Stomach (tissue), 4 donors: ENCODE measurements around the gene FSTL4.

Experiments
- POLR2A ChIP-seq, 4 donors: fragments of 450-650 bp; IDR thresholded peaks; one replicate each; pipeline ENCODE4 v1.6.1; 2016; ENCODE audit warnings: antibody characterized with exemption in 4 of 4, control low read depth in 2 of 4, mild to moderate bottlenecking in 1 of 4, moderate library complexity in 1 of 4
- POLR2AphosphoS5 ChIP-seq, 3 donors: sonication (generic); formaldehyde crosslinking; IDR thresholded peaks; one replicate each; pipeline ENCODE4 v1.6.1; 2016; ENCODE audit warnings: antibody characterized with exemption in 3 of 3
- TF ChIP-seq, protein P1 (sequence below), 7 experiments: fragments of 450-650 bp in 4 of 7; fragments of 200-600 bp in 3 of 7; sonication (generic) in 3 of 7; IDR thresholded peaks; one replicate each; pipeline ENCODE4 v1.5.1; 2016 to 2019; ENCODE audit warnings: antibody characterized with exemption in 7 of 7, control low read depth in 2 of 7, mild to moderate bottlenecking in 1 of 7

- TF ChIP-seq, protein P1, sequence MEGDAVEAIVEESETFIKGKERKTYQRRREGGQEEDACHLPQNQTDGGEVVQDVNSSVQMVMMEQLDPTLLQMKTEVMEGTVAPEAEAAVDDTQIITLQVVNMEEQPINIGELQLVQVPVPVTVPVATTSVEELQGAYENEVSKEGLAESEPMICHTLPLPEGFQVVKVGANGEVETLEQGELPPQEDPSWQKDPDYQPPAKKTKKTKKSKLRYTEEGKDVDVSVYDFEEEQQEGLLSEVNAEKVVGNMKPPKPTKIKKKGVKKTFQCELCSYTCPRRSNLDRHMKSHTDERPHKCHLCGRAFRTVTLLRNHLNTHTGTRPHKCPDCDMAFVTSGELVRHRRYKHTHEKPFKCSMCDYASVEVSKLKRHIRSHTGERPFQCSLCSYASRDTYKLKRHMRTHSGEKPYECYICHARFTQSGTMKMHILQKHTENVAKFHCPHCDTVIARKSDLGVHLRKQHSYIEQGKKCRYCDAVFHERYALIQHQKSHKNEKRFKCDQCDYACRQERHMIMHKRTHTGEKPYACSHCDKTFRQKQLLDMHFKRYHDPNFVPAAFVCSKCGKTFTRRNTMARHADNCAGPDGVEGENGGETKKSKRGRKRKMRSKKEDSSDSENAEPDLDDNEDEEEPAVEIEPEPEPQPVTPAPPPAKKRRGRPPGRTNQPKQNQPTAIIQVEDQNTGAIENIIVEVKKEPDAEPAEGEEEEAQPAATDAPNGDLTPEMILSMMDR (IDR thresholded peaks at IDR 0.05), result no peak
- TF ChIP-seq POLR2AphosphoS5 (IDR thresholded peaks at IDR 0.05) (no peak), POLR2A (IDR thresholded peaks at IDR 0.05) (no peak)
Measured at GRCh38 chr5:133219296-133219695, 393.0 kb downstream of the FSTL4 start.
